Measurements from ENCODE around the gene PLP2.
"Not testable (repeated sequence)": the region's sequence is repeated elsewhere in the genome, so short reads cannot be mapped to it uniquely, and the experiment has no call there.

PLP2 gene

DNA sequence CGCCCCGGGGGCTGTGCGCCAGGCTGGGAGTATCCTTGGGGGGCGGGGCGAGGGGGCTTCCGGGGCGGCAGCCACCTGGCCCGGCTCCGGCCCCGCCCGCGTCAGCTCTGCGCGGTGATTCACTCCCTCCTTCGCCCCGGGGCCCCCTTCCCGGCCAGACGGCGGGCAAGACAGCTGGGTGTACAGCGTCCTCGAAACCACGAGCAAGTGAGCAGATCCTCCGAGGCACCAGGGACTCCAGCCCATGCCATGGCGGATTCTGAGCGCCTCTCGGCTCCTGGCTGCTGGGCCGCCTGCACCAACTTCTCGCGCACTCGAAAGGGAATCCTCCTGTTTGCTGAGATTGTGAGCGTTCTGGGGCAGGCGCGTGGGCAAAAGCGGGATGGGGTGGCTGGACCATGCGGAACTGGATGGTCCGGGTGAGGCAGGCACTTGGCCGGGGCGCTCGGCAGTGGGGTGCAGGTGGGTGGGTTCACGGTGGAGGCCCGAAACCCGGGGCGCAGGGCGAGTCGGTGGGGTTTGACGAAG is at the start of gene PLP2:
TSS of gene PLP2 (plus strand) at position 147 of the 528 bp plus-strand sequence. CDS start at position 250, 103 bp downstream.
- FAIRE-seq, result no peak

DNA sequence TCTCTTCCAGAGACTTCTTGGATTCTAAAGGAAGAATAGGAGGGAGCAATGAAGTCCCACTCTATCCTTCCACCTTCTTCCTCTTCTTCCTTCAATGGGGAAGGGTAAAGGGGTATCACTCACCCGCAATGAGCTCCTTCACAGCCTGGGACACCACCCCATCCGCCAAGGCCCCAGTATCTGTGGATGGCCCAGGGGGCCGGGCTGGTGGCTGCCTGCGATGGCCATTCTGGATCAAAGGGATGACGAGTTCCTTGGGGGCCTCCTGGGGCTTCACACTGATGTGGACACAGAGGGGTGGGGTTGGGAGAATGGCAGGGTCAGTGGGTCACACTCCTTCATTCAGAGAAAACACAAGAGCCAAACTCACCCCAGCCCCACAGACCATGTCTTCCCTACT is 49.2 kb upstream of the PLP2 start:
- FAIRE-seq, result no peak

- not testable (repeated sequence) for FAIRE-seq
Observed at GRCh38 chrX:49127742-49128258, 43.9 kb upstream of the PLP2 start.

- FAIRE-seq, result no peak
Observed at GRCh38 chrX:49129427-49129826, 42.3 kb upstream of the PLP2 start.

- not testable (repeated sequence) for FAIRE-seq
Observed at GRCh38 chrX:49132275-49132674, 39.4 kb upstream of the PLP2 start.

GRCh38 chrX:49133759-49134158 is 37.9 kb upstream of the PLP2 start:
- no peak for FAIRE-seq

DNA sequence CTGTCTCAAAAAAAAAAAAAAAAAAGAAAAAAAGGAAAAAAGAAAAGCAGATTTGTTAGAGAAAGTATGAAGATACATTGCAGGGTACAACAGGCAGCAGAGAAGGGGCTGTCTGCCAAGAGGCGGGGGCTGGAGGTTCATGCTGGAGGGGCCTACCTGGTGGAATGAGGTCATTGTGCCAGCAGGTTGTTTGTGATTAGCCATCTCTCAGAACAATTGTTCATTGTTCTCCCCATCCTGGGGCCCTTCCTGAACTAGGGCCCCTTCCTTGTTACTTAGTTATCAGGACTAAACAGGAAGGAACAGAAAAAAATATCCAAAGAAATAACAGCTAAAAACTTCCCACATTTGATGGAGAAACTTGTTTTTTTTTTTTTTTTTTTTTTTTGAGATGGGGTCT is 34.2 kb upstream of the PLP2 start:
- no peak for FAIRE-seq

- FAIRE-seq, result no peak
Observed at GRCh38 chrX:49139713-49140112, 32.0 kb upstream of the PLP2 start.

- FAIRE-seq, result not testable (repeated sequence)
Observed at GRCh38 chrX:49142264-49142663, 29.4 kb upstream of the PLP2 start.

GRCh38 chrX:49143154-49143553 is 28.5 kb upstream of the PLP2 start:
- FAIRE-seq, result not testable (repeated sequence)

GRCh38 chrX:49147282-49147681 is 24.4 kb upstream of the PLP2 start:
- no peak for FAIRE-seq

GRCh38 chrX:49147936-49148335 is 23.8 kb upstream of the PLP2 start:
- no peak for FAIRE-seq

GRCh38 chrX:49148390-49149100 is 23.2 kb upstream of the PLP2 start:
- FAIRE-seq, result not testable (repeated sequence)

- not testable (repeated sequence) for FAIRE-seq
Observed at GRCh38 chrX:49149291-49149690, 22.4 kb upstream of the PLP2 start.

GRCh38 chrX:49153467-49153866 is 18.2 kb upstream of the PLP2 start:
- no peak for FAIRE-seq

GRCh38 chrX:49155243-49155899 is 16.3 kb upstream of the PLP2 start:
- no peak for FAIRE-seq

GRCh38 chrX:49155900-49156837 is 15.5 kb upstream of the PLP2 start:
- FAIRE-seq, result no peak

- no peak for FAIRE-seq
Observed at GRCh38 chrX:49157194-49157593, 14.5 kb upstream of the PLP2 start.

DNA sequence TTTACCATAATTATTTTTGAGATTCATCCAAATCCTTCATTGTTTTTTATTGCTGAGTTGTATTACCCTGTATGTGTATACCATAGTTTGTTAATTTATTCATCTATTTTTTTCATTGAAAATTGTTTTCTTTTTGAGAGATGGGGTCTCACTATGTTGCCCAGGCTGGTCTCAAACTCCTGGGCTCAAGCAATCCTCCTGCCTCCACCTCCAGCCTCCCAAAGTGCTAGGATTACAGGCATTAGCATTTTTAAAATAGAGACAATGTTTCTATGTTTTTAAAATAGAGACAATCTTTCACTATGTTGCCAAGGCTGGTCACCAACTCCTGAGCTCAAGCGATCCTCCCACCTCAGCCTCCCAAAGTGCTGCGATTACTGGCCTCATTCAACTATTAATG is 10.8 kb upstream of the PLP2 start:
- no peak for FAIRE-seq

GRCh38 chrX:49161632-49162031 is 10.1 kb upstream of the PLP2 start:
- FAIRE-seq, result no peak

GRCh38 chrX:49162620-49163019 is 9.1 kb upstream of the PLP2 start, which contains the start of gene MAGIX:
Gene MAGIX, plus strand, starts transcription at chrX:49162758. Its CDS starts 132 bp downstream, at chrX:49162890.
- no peak for FAIRE-seq

GRCh38 chrX:49163555-49164419 is 7.9 kb upstream of the PLP2 start:
- no peak for FAIRE-seq
